Measurements from ENCODE around the gene PRXL2A.
"Not testable (repeated sequence)": the region's sequence is repeated elsewhere in the genome, so short reads cannot be mapped to it uniquely, and the experiment has no call there.

The PRXL2A gene

DNA sequence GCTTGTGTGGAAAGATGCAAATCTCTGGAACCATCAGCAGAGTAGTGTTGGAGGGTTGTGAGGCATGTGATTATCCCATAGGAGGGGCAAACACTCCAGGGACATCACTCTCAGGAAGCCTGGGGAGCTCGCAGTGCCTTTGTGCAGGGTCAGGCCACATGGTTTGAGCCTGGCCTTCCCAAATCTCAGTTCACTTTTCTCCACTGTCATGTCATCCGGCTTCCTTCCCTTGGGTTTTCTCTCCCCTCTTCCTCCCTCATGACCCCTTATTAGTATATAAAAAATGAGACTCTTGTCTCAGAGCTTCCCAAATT is 66.2 kb downstream of the PRXL2A start:
- peaks cover 60% of the 10 kb centered on the region for H3K4me1 ChIP-seq (ENCODE audit: control insufficient read depth, insufficient read depth, low read length, poor library complexity, severe bottlenecking)
- H3K27me3 ChIP-seq (replicated peaks; ENCODE audit: control insufficient read depth, insufficient read depth, low read length, poor library complexity, severe bottlenecking): no peaks in the 10 kb centered on the region
- peak overlapping the region; percentile 72 for H3K27ac ChIP-seq (ENCODE audit: insufficient read depth, low read length, poor library complexity, severe bottlenecking)
- DNase-seq: no peak
- H3K4me3 ChIP-seq (ENCODE audit: insufficient read depth, low read depth, low read length, poor library complexity, severe bottlenecking): no peak overlapping the region
- peaks cover 29% of the 10 kb centered on the region for H3K36me3 ChIP-seq (ENCODE audit: control insufficient read depth, insufficient read depth, low read length)
- H3K9me3 ChIP-seq (ENCODE audit: control insufficient read depth, low read length): no peaks in the 10 kb centered on the region

DNA sequence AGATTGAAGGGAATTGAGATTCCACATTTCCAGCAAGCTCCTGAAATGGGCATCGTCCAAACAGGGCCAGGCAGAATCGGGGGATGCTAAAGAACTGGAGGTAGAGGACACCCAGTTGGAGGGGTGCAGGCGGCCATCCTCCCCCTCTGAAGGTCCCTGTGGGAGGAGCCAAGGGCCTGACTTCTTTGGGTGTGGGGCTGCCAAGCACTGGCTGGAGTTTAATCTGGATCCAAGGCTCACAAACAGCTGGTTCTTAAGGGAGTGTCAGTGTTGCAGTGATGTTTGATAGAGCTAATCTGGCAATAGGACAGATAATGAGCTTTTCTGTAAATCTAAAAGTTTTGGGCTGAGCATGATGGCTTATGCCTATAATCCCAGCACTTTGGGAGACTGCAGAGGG is 66.6 kb downstream of the PRXL2A start:
- peaks cover 60% of the 10 kb centered on the region for H3K4me1 ChIP-seq (ENCODE audit: control insufficient read depth, insufficient read depth, low read length, poor library complexity, severe bottlenecking)

DNA sequence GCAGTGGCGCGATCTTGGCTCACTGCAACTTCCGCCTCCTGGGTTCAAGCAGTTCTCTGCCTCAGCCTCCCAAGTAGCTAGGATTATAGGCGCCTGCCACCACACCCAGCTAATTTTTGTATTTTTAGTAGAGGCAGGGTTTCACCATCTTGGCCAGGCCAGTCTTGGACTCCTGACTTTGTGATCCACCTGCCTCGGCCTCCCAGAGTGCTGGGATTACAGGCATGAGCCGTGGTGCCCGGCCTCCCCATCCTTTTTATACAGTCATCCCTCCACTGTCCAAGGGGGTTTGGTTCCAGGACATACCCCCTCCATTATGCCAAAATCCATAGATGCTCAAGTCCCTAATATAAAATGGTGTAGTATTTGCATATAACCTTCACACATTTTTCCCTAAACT is 67.3 kb downstream of the PRXL2A start:
- H3K27me3 ChIP-seq (replicated peaks; ENCODE audit: control insufficient read depth, insufficient read depth, low read length, poor library complexity, severe bottlenecking); H3K9me3 ChIP-seq (ENCODE audit: control insufficient read depth, low read length); DNase-seq; H3K4me3 ChIP-seq (ENCODE audit: insufficient read depth, low read depth, low read length, poor library complexity, severe bottlenecking); H3K27ac ChIP-seq (ENCODE audit: insufficient read depth, low read length, poor library complexity, severe bottlenecking): not testable (repeated sequence)
- Histone ChIP-seq H3K4me1 (ENCODE audit: control insufficient read depth, insufficient read depth, low read length, poor library complexity, severe bottlenecking) (peaks cover 57% of the 10 kb centered on the region), H3K36me3 (ENCODE audit: control insufficient read depth, insufficient read depth, low read length) (peaks cover 23% of the 10 kb centered on the region)

More for the DNA sequence above, 66.6 kb downstream of the PRXL2A start:
- no peaks in the 10 kb centered on the region for H3K9me3 ChIP-seq (ENCODE audit: control insufficient read depth, low read length)
- H3K36me3 ChIP-seq (ENCODE audit: control insufficient read depth, insufficient read depth, low read length): peaks cover 29% of the 10 kb centered on the region
- H3K27me3 ChIP-seq (replicated peaks; ENCODE audit: control insufficient read depth, insufficient read depth, low read length, poor library complexity, severe bottlenecking): no peaks in the 10 kb centered on the region
- DNase-seq: no peak
- no peak overlapping the region for H3K4me3 ChIP-seq (ENCODE audit: insufficient read depth, low read depth, low read length, poor library complexity, severe bottlenecking)
- H3K27ac ChIP-seq (ENCODE audit: insufficient read depth, low read length, poor library complexity, severe bottlenecking): peak overlapping the region; percentile 72

DNA sequence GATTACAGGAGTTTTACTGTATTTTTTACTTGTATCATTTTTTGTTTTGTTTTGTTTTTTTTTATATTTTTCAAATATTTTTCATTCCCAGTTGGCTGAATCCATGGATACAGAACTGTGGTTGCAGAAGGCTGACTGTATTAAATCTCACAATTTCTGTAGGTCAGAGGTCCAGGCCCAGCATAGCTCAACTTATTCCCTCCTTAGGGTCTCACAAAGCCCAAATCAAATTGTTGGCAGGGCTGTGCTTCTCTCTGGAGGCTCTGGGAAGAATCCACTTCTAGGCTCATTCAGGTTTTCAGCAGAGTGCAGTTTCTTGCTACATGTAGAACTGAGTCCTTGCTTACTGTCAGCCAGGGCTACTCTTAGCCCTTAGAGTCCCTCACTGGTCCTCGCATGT is 68.3 kb downstream of the PRXL2A start:
- Histone ChIP-seq H3K4me1 (ENCODE audit: control insufficient read depth, insufficient read depth, low read length, poor library complexity, severe bottlenecking) (peaks cover 53% of the 10 kb centered on the region), H3K36me3 (ENCODE audit: control insufficient read depth, insufficient read depth, low read length) (peaks cover 19% of the 10 kb centered on the region), H3K9me3 (ENCODE audit: control insufficient read depth, low read length) (no peaks in the 10 kb centered on the region), H3K27me3 (replicated peaks; ENCODE audit: control insufficient read depth, insufficient read depth, low read length, poor library complexity, severe bottlenecking) (no peaks in the 10 kb centered on the region), H3K27ac (ENCODE audit: insufficient read depth, low read length, poor library complexity, severe bottlenecking) (peak overlapping the region; percentile 15), H3K4me3 (ENCODE audit: insufficient read depth, low read depth, low read length, poor library complexity, severe bottlenecking) (no peak overlapping the region)
- DNase-seq: no peak

DNA sequence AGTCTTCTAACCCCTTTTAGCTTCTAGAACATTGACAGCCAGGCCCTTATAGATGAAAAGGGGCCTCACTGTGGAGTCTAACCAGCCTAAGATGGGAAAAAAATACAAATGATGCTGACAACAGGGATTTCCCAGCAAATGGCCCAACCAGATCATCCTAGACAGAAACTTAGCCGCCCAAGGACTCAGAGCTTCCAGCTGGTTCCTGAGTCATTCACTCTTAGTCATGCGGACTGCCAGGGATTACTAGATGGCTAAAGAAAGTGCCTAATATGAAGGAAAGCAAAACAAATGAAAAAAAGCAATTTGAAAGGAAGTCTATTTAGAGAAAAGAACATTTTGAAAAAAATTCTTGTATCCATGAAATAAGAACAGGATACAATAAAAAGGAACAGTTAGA is 69.5 kb downstream of the PRXL2A start:
- H3K27ac ChIP-seq (ENCODE audit: insufficient read depth, low read length, poor library complexity, severe bottlenecking): peak overlapping the region; percentile 14
- peaks cover 44% of the 10 kb centered on the region for H3K4me1 ChIP-seq (ENCODE audit: control insufficient read depth, insufficient read depth, low read length, poor library complexity, severe bottlenecking)
- no peak overlapping the region for H3K4me3 ChIP-seq (ENCODE audit: insufficient read depth, low read depth, low read length, poor library complexity, severe bottlenecking)
- H3K27me3 ChIP-seq (replicated peaks; ENCODE audit: control insufficient read depth, insufficient read depth, low read length, poor library complexity, severe bottlenecking): no peaks in the 10 kb centered on the region
- peaks cover 19% of the 10 kb centered on the region for H3K36me3 ChIP-seq (ENCODE audit: control insufficient read depth, insufficient read depth, low read length)
- H3K9me3 ChIP-seq (ENCODE audit: control insufficient read depth, low read length): no peaks in the 10 kb centered on the region
- no peak for DNase-seq

DNA sequence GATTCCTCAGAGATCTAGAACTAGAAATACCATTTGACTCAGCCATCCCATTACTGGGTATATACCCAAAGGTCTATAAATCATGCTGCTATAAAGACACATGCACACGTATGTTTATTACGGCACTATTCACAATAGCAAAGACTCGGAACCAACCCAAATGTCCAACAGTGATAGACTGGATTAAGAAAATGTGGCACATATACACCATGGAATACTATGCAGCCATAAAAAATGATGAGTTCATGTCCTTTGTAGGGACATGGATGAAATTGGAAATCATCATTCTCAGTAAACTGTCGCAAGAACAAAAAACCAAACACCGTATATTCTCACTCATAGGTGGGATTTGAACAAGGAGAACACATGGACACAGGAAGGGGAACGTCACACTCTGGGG is 72.0 kb downstream of the PRXL2A start:
- DNase-seq; H3K27me3 ChIP-seq (replicated peaks; ENCODE audit: control insufficient read depth, insufficient read depth, low read length, poor library complexity, severe bottlenecking); H3K27ac ChIP-seq (ENCODE audit: insufficient read depth, low read length, poor library complexity, severe bottlenecking); H3K9me3 ChIP-seq (ENCODE audit: control insufficient read depth, low read length); H3K4me3 ChIP-seq (ENCODE audit: insufficient read depth, low read depth, low read length, poor library complexity, severe bottlenecking): not testable (repeated sequence)
- H3K4me1 ChIP-seq (ENCODE audit: control insufficient read depth, insufficient read depth, low read length, poor library complexity, severe bottlenecking): peaks cover 43% of the 10 kb centered on the region
- H3K36me3 ChIP-seq (ENCODE audit: control insufficient read depth, insufficient read depth, low read length): peaks cover 17% of the 10 kb centered on the region

DNA sequence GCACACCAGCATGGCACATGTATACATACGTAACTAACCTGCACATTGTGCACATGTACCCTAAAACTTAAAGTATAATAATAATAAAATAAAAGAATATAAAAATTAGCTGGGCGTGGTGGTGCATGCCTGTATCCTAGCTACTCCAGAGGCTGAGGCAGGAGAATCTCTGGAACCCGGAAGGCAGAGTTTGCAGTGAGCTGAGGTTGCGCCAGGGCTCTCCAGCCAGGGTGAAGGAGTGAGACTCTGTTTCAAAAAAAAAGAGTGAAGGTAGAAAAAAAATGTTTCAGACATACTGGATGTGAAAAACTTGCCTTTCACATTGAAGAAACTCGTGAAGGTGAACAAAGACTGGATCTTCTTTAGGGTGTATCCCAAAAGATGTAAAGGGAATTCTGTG is 72.5 kb downstream of the PRXL2A start:
- Histone ChIP-seq H3K4me1 (ENCODE audit: control insufficient read depth, insufficient read depth, low read length, poor library complexity, severe bottlenecking) (peaks cover 43% of the 10 kb centered on the region), H3K27ac (ENCODE audit: insufficient read depth, low read length, poor library complexity, severe bottlenecking) (no peak overlapping the region), H3K4me3 (ENCODE audit: insufficient read depth, low read depth, low read length, poor library complexity, severe bottlenecking) (no peak overlapping the region), H3K27me3 (replicated peaks; ENCODE audit: control insufficient read depth, insufficient read depth, low read length, poor library complexity, severe bottlenecking) (no peaks in the 10 kb centered on the region), H3K9me3 (ENCODE audit: control insufficient read depth, low read length) (no peaks in the 10 kb centered on the region), H3K36me3 (ENCODE audit: control insufficient read depth, insufficient read depth, low read length) (peaks cover 15% of the 10 kb centered on the region)
- DNase-seq: no peak

DNA sequence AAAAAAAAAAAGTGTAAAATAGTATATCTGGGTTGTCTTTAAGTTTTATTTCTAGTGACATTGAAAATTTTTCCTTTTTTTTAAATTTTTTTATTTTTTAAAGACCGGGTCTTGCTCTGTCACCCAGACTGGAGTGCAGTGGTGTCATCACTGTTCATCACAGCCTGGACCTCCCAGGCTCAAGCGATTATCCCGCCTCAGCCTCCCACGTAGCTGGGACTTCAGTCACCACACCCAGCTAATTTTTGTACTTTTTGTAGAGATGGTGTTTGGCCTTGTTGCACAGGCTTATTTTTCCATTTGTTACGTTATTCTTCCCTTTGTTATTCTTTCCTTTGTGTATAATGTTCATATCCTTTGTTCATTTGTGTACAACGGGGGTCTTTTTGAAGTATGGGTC is 75.9 kb downstream of the PRXL2A start:
- Histone ChIP-seq H3K36me3 (ENCODE audit: control insufficient read depth, insufficient read depth, low read length) (peaks cover 9% of the 10 kb centered on the region), H3K4me3 (ENCODE audit: insufficient read depth, low read depth, low read length, poor library complexity, severe bottlenecking) (no peak overlapping the region), H3K27me3 (replicated peaks; ENCODE audit: control insufficient read depth, insufficient read depth, low read length, poor library complexity, severe bottlenecking) (no peaks in the 10 kb centered on the region), H3K4me1 (ENCODE audit: control insufficient read depth, insufficient read depth, low read length, poor library complexity, severe bottlenecking) (peaks cover 71% of the 10 kb centered on the region), H3K9me3 (ENCODE audit: control insufficient read depth, low read length) (no peaks in the 10 kb centered on the region), H3K27ac (ENCODE audit: insufficient read depth, low read length, poor library complexity, severe bottlenecking) (peak overlapping the region; percentile 85)
- no peak for DNase-seq

DNA sequence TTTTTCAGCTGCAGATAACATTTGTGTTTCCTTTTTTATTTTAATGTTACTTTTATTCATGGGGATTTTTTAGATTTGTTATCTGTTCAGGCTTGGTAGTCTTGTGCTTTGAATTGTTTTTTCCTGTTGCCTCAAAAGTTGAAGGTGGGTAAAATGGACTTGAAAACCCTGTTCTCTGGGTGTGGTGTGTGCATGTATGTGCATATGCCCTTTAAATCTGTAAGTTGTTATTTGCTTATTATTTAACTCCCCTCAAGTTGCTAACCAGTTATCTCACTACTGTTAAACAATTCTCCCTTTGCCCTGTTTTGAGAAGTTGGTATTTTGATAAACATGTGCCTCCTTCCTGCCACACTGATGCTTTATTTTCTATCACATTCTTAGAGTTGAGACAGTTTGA is 76.3 kb downstream of the PRXL2A start:
- no peak for DNase-seq
- no peaks in the 10 kb centered on the region for H3K9me3 ChIP-seq (ENCODE audit: control insufficient read depth, low read length)
- peaks cover 13% of the 10 kb centered on the region for H3K36me3 ChIP-seq (ENCODE audit: control insufficient read depth, insufficient read depth, low read length)
- peaks cover 75% of the 10 kb centered on the region for H3K4me1 ChIP-seq (ENCODE audit: control insufficient read depth, insufficient read depth, low read length, poor library complexity, severe bottlenecking)
- peak overlapping the region; percentile 22 for H3K4me3 ChIP-seq (ENCODE audit: insufficient read depth, low read depth, low read length, poor library complexity, severe bottlenecking)
- H3K27me3 ChIP-seq (replicated peaks; ENCODE audit: control insufficient read depth, insufficient read depth, low read length, poor library complexity, severe bottlenecking): no peaks in the 10 kb centered on the region
- H3K27ac ChIP-seq (ENCODE audit: insufficient read depth, low read length, poor library complexity, severe bottlenecking): peak overlapping the region; percentile 85

DNA sequence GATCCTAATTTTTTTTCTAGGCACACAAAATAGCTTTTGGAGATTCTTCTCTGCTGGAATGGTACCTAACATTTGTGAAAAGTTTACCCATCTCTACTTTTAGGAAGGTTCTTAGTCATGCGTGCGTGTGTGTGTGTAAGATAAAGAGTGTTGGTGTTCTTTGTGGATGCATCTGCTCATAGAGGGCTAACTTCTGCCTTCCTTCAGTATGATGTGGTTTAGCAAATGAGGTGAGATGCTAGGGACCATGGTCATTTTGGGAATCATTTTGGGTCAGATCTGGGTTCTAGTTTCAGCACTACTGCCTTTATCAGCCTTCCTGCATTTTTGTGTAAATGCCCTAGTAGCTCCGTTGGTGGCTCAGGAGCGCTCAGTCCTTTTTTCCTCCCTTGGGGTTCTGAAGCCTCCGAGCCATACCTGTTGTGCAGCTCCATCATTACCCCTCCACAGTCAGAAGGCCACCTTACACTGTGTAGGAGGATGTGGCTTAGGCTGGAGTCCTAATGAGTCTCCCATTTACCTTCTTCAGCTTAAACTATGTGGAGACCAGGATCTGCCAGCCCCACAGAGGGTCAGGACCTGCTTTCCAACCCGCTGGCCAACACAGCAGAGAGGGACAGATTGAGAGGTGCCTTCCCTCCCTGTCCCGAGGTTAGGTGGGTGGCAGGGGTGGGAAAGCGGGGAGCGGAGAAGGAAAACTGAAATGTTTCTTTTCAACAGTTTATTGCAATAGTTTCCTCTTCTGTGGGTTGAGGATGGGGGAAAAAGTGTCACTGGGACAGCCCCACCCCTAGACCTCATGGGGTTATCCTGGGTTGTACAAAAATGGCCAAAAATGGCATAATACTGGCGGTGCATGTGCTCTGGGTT is 77.0 kb downstream of the PRXL2A start:
- Histone ChIP-seq H3K27me3 (replicated peaks; ENCODE audit: control insufficient read depth, insufficient read depth, low read length, poor library complexity, severe bottlenecking) (no peaks in the 10 kb centered on the region), H3K9me3 (ENCODE audit: control insufficient read depth, low read length) (no peaks in the 10 kb centered on the region), H3K4me1 (ENCODE audit: control insufficient read depth, insufficient read depth, low read length, poor library complexity, severe bottlenecking) (peaks cover 81% of the 10 kb centered on the region), H3K4me3 (ENCODE audit: insufficient read depth, low read depth, low read length, poor library complexity, severe bottlenecking) (peak overlapping the region; percentile 22), H3K36me3 (ENCODE audit: control insufficient read depth, insufficient read depth, low read length) (peaks cover 19% of the 10 kb centered on the region), H3K27ac (ENCODE audit: insufficient read depth, low read length, poor library complexity, severe bottlenecking) (peak overlapping the region; percentile 85)
- DNase-seq: no peak

Measured in effector memory CD4-positive, alpha-beta T cell (primary cell).